Fibroblast of skin of left quadriceps (primary cell): ENCODE measurements around the gene ADGRL2.

Experiments used
- DNase-seq, 2 experiments: peaks; one replicate each; pipeline ENCODE4 v3.0.0-alpha.2; 2013; ENCODE audit warnings: low read depth in 2 of 2

ADGRL2 gene

GRCh38 chr1:81800695-81801650 is at the start of gene ADGRL2:
ADGRL2 (plus strand) TSS chr1:81800934; CDS start chr1:81836985, 36,051 bp downstream.
- peak; percentile 86 to 87 for DNase-seq

- no peak for DNase-seq
Measured at GRCh38 chr1:81752840-81753239, 47.9 kb upstream of the ADGRL2 start.

- DNase-seq = no peak
Measured at GRCh38 chr1:81754424-81754823, 46.3 kb upstream of the ADGRL2 start.

- DNase-seq = peak in 1 of 2 experiments; percentile 3
Measured at GRCh38 chr1:81756872-81757271, 43.9 kb upstream of the ADGRL2 start.

- DNase-seq = peak in 1 of 2 experiments; percentile 1
Measured at GRCh38 chr1:81757398-81758020, 43.2 kb upstream of the ADGRL2 start.

GRCh38 chr1:81758181-81758580 is 42.6 kb upstream of the ADGRL2 start:
- DNase-seq = no peak

- peak; percentile 10 to 11 for DNase-seq
Measured at GRCh38 chr1:81760477-81761097, 40.1 kb upstream of the ADGRL2 start.

GRCh38 chr1:81775510-81775909 is 25.2 kb upstream of the ADGRL2 start:
- DNase-seq = no peak

GRCh38 chr1:81780705-81781454 is 19.9 kb upstream of the ADGRL2 start:
- no peak for DNase-seq

- DNase-seq = no peak
Measured at GRCh38 chr1:81781749-81782148, 19.0 kb upstream of the ADGRL2 start.

GRCh38 chr1:81792184-81792583 is 8.6 kb upstream of the ADGRL2 start:
- DNase-seq = no peak

- no peak for DNase-seq
Measured at GRCh38 chr1:81797701-81798100, 3.0 kb upstream of the ADGRL2 start.

- DNase-seq = peak; percentile 63 to 74
Measured at GRCh38 chr1:81799939-81800694, 617 bp upstream of the ADGRL2 start.

GRCh38 chr1:81801651-81802456 is 1.1 kb downstream of the ADGRL2 start:
- no peak for DNase-seq

- no peak for DNase-seq
Measured at GRCh38 chr1:81802457-81802706, 1.6 kb downstream of the ADGRL2 start.

- no peak for DNase-seq
Measured at GRCh38 chr1:81802707-81803430, 2.1 kb downstream of the ADGRL2 start.

GRCh38 chr1:81803431-81804110 is 2.8 kb downstream of the ADGRL2 start:
- no peak for DNase-seq

GRCh38 chr1:81804312-81804711 is 3.6 kb downstream of the ADGRL2 start:
- DNase-seq = no peak
